ENCODE data around the gene FNDC11. TPM values are rescaled to one million over a fixed set of nuclear protein-coding genes. Genes with fewer than 3 reads are reported as not detected.
A peak's percentile ranks its signal among the peaks of the same experiment; 100 is the strongest.
"Not testable (repeated sequence)": the region's sequence is repeated elsewhere in the genome, so short reads cannot be mapped to it uniquely, and the experiment has no call there.

Gene FNDC11
- total RNA-seq, 1 donor from 2014 or later = 0.27 TPM

- Mint-ChIP-seq H3K4me3 (ENCODE audit: low read depth) (no peak overlapping the region), H3K36me3 (ENCODE audit: low read depth) (peaks cover 10% of the 10 kb centered on the region), H3K27ac (no peak overlapping the region), H3K27me3 (ENCODE audit: low read depth) (peaks cover 3% of the 10 kb centered on the region), H3K4me1 (ENCODE audit: low read depth) (peaks cover 12% of the 10 kb centered on the region), H3K9me3 (no peaks in the 10 kb centered on the region)
- intact Hi-C loops (cut with micrococcal nuclease) = loop anchor here (5.0 kb wide), 1 partner anchor 72 kb away; no protein-coding TSS in a partner anchor
- no peak for DNase-seq (ENCODE audit: low spot score)
These were observed 11.2 kb downstream of the FNDC11 start for GRCh38 chr20:63565021-63565698.

GRCh38 chr20:63565699-63566335 is 11.9 kb downstream of the FNDC11 start:
- intact Hi-C loops (cut with micrococcal nuclease) = loop anchor here (5.0 kb wide), 1 partner anchor 71 kb away; no protein-coding TSS in a partner anchor
- Mint-ChIP-seq H3K36me3 (ENCODE audit: low read depth) (peaks cover 6% of the 10 kb centered on the region), H3K4me1 (ENCODE audit: low read depth) (peaks cover 12% of the 10 kb centered on the region), H3K9me3 (no peaks in the 10 kb centered on the region), H3K4me3 (ENCODE audit: low read depth) (no peak overlapping the region), H3K27me3 (ENCODE audit: low read depth) (peaks cover 3% of the 10 kb centered on the region), H3K27ac (no peak overlapping the region)
- DNase-seq (ENCODE audit: low spot score) = no peak

- no peak overlapping the region for H3K27ac Mint-ChIP-seq
- peaks cover 3% of the 10 kb centered on the region for H3K27me3 Mint-ChIP-seq (ENCODE audit: low read depth)
- no peak for DNase-seq (ENCODE audit: low spot score)
- intact Hi-C loops (cut with micrococcal nuclease) = loop anchor here (5.0 kb wide), 1 partner anchor 71 kb away; no protein-coding TSS in a partner anchor
- H3K9me3 Mint-ChIP-seq = no peaks in the 10 kb centered on the region
- H3K36me3 Mint-ChIP-seq (ENCODE audit: low read depth) = peaks cover 2% of the 10 kb centered on the region
- no peak overlapping the region for H3K4me3 Mint-ChIP-seq (ENCODE audit: low read depth)
- H3K4me1 Mint-ChIP-seq (ENCODE audit: low read depth) = peaks cover 12% of the 10 kb centered on the region
These were observed 12.6 kb downstream of the FNDC11 start for GRCh38 chr20:63566395-63567135.

- no peak overlapping the region for H3K4me3 Mint-ChIP-seq (ENCODE audit: low read depth)
These were observed 13.1 kb downstream of the FNDC11 start for GRCh38 chr20:63567136-63567385.

GRCh38 chr20:63567386-63568169 is 13.6 kb downstream of the FNDC11 start:
- peaks cover 2% of the 10 kb centered on the region for H3K36me3 Mint-ChIP-seq (ENCODE audit: low read depth)
- DNase-seq (ENCODE audit: low spot score) = peak; percentile 56
- no peaks in the 10 kb centered on the region for H3K9me3 Mint-ChIP-seq
- intact Hi-C loops (cut with micrococcal nuclease) = loop anchor here (2.0 to 5.0 kb wide), 2 partner anchors 15 to 70 kb away; no protein-coding TSS in a partner anchor
- H3K4me1 Mint-ChIP-seq (ENCODE audit: low read depth) = peaks cover 12% of the 10 kb centered on the region
- peak overlapping the region; percentile 17 for H3K27ac Mint-ChIP-seq
- H3K27me3 Mint-ChIP-seq (ENCODE audit: low read depth) = peaks cover 3% of the 10 kb centered on the region
- peak overlapping the region; percentile 52 for H3K4me3 Mint-ChIP-seq (ENCODE audit: low read depth)

More at GRCh38 chr20:63567136-63567385, 13.1 kb downstream of the FNDC11 start:
- Mint-ChIP-seq H3K4me1 (ENCODE audit: low read depth) (peaks cover 12% of the 10 kb centered on the region), H3K36me3 (ENCODE audit: low read depth) (peaks cover 2% of the 10 kb centered on the region), H3K27ac (no peak overlapping the region), H3K27me3 (ENCODE audit: low read depth) (peaks cover 3% of the 10 kb centered on the region), H3K9me3 (no peaks in the 10 kb centered on the region)
- intact Hi-C loops (cut with micrococcal nuclease) = loop anchor here (5.0 kb wide), 1 partner anchor 70 kb away; no protein-coding TSS in a partner anchor
- DNase-seq (ENCODE audit: low spot score) = no peak

- Mint-ChIP-seq H3K4me3 (ENCODE audit: low read depth) (peak overlapping the region; percentile 52), H3K27me3 (ENCODE audit: low read depth) (peaks cover 3% of the 10 kb centered on the region), H3K4me1 (ENCODE audit: low read depth) (peaks cover 12% of the 10 kb centered on the region), H3K27ac (peak overlapping the region; percentile 17), H3K36me3 (ENCODE audit: low read depth) (peaks cover 2% of the 10 kb centered on the region), H3K9me3 (no peaks in the 10 kb centered on the region)
- intact Hi-C loops (cut with micrococcal nuclease) = loop anchor here (2.0 to 5.0 kb wide), 2 partner anchors 16 to 69 kb away; no protein-coding TSS in a partner anchor
- DNase-seq (ENCODE audit: low spot score) = no peak
These were observed 14.4 kb downstream of the FNDC11 start for GRCh38 chr20:63568170-63568981.

- peaks cover 12% of the 10 kb centered on the region for H3K4me1 Mint-ChIP-seq (ENCODE audit: low read depth)
- no peak overlapping the region for H3K4me3 Mint-ChIP-seq (ENCODE audit: low read depth)
- DNase-seq (ENCODE audit: low spot score) = no peak
- H3K27me3 Mint-ChIP-seq (ENCODE audit: low read depth) = peaks cover 3% of the 10 kb centered on the region
- peaks cover 2% of the 10 kb centered on the region for H3K36me3 Mint-ChIP-seq (ENCODE audit: low read depth)
- intact Hi-C loops (cut with micrococcal nuclease) = loop anchor here (2.0 to 5.0 kb wide), 2 partner anchors 16 to 68 kb away; no protein-coding TSS in a partner anchor
- H3K27ac Mint-ChIP-seq = no peak overlapping the region
- H3K9me3 Mint-ChIP-seq = no peaks in the 10 kb centered on the region
These were observed 15.3 kb downstream of the FNDC11 start for GRCh38 chr20:63568986-63569949.

GRCh38 chr20:63570281-63571086 is 16.5 kb downstream of the FNDC11 start:
- DNase-seq (ENCODE audit: low spot score) = no peak
- Mint-ChIP-seq H3K27me3 (ENCODE audit: low read depth) (peaks cover 4% of the 10 kb centered on the region), H3K9me3 (no peaks in the 10 kb centered on the region), H3K27ac (no peak overlapping the region), H3K4me3 (ENCODE audit: low read depth) (no peak overlapping the region), H3K36me3 (ENCODE audit: low read depth) (peaks cover 2% of the 10 kb centered on the region), H3K4me1 (ENCODE audit: low read depth) (peaks cover 12% of the 10 kb centered on the region)
- intact Hi-C loops (cut with micrococcal nuclease) = no loop called here

- H3K27me3 Mint-ChIP-seq (ENCODE audit: low read depth); H3K4me3 Mint-ChIP-seq (ENCODE audit: low read depth); H3K9me3 Mint-ChIP-seq; H3K36me3 Mint-ChIP-seq (ENCODE audit: low read depth); intact Hi-C loops (cut with micrococcal nuclease); H3K27ac Mint-ChIP-seq; DNase-seq (ENCODE audit: low spot score): not testable (repeated sequence)
- H3K4me1 Mint-ChIP-seq (ENCODE audit: low read depth) = peaks cover 12% of the 10 kb centered on the region
These were observed 17.1 kb downstream of the FNDC11 start for GRCh38 chr20:63571087-63571478.

- H3K4me1 Mint-ChIP-seq (ENCODE audit: low read depth) = peaks cover 12% of the 10 kb centered on the region
- H3K4me3 Mint-ChIP-seq (ENCODE audit: low read depth) = no peak overlapping the region
These were observed 18.3 kb downstream of the FNDC11 start for GRCh38 chr20:63572071-63572787.

More at GRCh38 chr20:63572071-63572787, 18.3 kb downstream of the FNDC11 start:
- no peak for DNase-seq (ENCODE audit: low spot score)
- no peak overlapping the region for H3K27ac Mint-ChIP-seq
- peaks cover 13% of the 10 kb centered on the region for H3K27me3 Mint-ChIP-seq (ENCODE audit: low read depth)
- intact Hi-C loops (cut with micrococcal nuclease) = no loop called here
- H3K9me3 Mint-ChIP-seq = no peaks in the 10 kb centered on the region
- peaks cover 2% of the 10 kb centered on the region for H3K36me3 Mint-ChIP-seq (ENCODE audit: low read depth)

Data from activated T-helper 2 cell treated with anti-CD3 and anti-CD28 coated beads, Interferon-gamma antibody, Interleukin-2, Interleukin-4, amounts not matched to agents 10 μg/mL and 5 μg/mL and 100 μg/mL, durations not matched to agents 14 hours and 24 hours and 36 hours (primary cell).